ENCODE measurements around the gene CC2D2B.

Gene CC2D2B

GRCh38 chr10:95935429-95935828 lies 27.7 kb downstream of the CC2D2B start:
- no peak overlapping the region for H3K27ac ChIP-seq
- H3K9me3 ChIP-seq (ENCODE audit: severe bottlenecking) = no peaks in the 10 kb centered on the region
- H3K27me3 ChIP-seq (ENCODE audit: insufficient read depth, low read depth, severe bottlenecking) = no peaks in the 10 kb centered on the region
- no peak for TF ChIP-seq CTCF (IDR thresholded peaks at IDR 0.05; ENCODE audit: low read depth, low read length)
- no peak overlapping the region for H3K4me3 ChIP-seq (ENCODE audit: low read depth, low read length)
- DNase-seq = no peak
- H3K36me3 ChIP-seq = no peaks in the 10 kb centered on the region

GRCh38 chr10:95941115-95941514 lies 33.3 kb downstream of the CC2D2B start:
- no peak for TF ChIP-seq CTCF (IDR thresholded peaks at IDR 0.05; ENCODE audit: low read depth, low read length)
- Histone ChIP-seq H3K36me3 (no peaks in the 10 kb centered on the region), H3K27ac (no peak overlapping the region), H3K4me3 (ENCODE audit: low read depth, low read length) (no peak overlapping the region), H3K27me3 (ENCODE audit: insufficient read depth, low read depth, severe bottlenecking) (no peaks in the 10 kb centered on the region), H3K9me3 (ENCODE audit: severe bottlenecking) (no peaks in the 10 kb centered on the region)
- DNase-seq = no peak

- no peak for DNase-seq
- no peaks in the 10 kb centered on the region for H3K36me3 ChIP-seq
- H3K9me3 ChIP-seq (ENCODE audit: severe bottlenecking) = no peaks in the 10 kb centered on the region
- no peak overlapping the region for H3K27ac ChIP-seq
- no peak for TF ChIP-seq CTCF (IDR thresholded peaks at IDR 0.05; ENCODE audit: low read depth, low read length)
- H3K4me3 ChIP-seq (ENCODE audit: low read depth, low read length) = no peak overlapping the region
- H3K27me3 ChIP-seq (ENCODE audit: insufficient read depth, low read depth, severe bottlenecking) = no peaks in the 10 kb centered on the region
These were observed 55.6 kb downstream of the CC2D2B start for GRCh38 chr10:95963202-95963990.

- H3K4me3 ChIP-seq (ENCODE audit: low read depth, low read length) = no peak overlapping the region
- TF ChIP-seq CTCF (IDR thresholded peaks at IDR 0.05; ENCODE audit: low read depth, low read length) = no peak
- no peaks in the 10 kb centered on the region for H3K9me3 ChIP-seq (ENCODE audit: severe bottlenecking)
- no peak for DNase-seq
- H3K27me3 ChIP-seq (ENCODE audit: insufficient read depth, low read depth, severe bottlenecking) = no peaks in the 10 kb centered on the region
- no peak overlapping the region for H3K27ac ChIP-seq
- H3K36me3 ChIP-seq = no peaks in the 10 kb centered on the region
These were observed 56.2 kb downstream of the CC2D2B start for GRCh38 chr10:95963991-95964389.

GRCh38 chr10:95964756-95965155 lies 57.0 kb downstream of the CC2D2B start:
- H3K27ac ChIP-seq = no peak overlapping the region
- DNase-seq = no peak
- no peaks in the 10 kb centered on the region for H3K9me3 ChIP-seq (ENCODE audit: severe bottlenecking)
- TF ChIP-seq CTCF (IDR thresholded peaks at IDR 0.05; ENCODE audit: low read depth, low read length) = no peak
- H3K4me3 ChIP-seq (ENCODE audit: low read depth, low read length) = no peak overlapping the region
- no peaks in the 10 kb centered on the region for H3K27me3 ChIP-seq (ENCODE audit: insufficient read depth, low read depth, severe bottlenecking)
- H3K36me3 ChIP-seq = no peaks in the 10 kb centered on the region

Measured in WERI-Rb-1 (cell line).